ENCODE results near the gene ACAP3. TPM values are rescaled to one million over a fixed set of nuclear protein-coding genes. Genes with fewer than 3 reads are reported as not detected.
A peak's percentile ranks its signal among the peaks of the same experiment; 100 is the strongest.

ACAP3 gene
- polyA plus RNA-seq, 3 donors = 22.4 to 39.1 (median 38.3) TPM

DNA sequence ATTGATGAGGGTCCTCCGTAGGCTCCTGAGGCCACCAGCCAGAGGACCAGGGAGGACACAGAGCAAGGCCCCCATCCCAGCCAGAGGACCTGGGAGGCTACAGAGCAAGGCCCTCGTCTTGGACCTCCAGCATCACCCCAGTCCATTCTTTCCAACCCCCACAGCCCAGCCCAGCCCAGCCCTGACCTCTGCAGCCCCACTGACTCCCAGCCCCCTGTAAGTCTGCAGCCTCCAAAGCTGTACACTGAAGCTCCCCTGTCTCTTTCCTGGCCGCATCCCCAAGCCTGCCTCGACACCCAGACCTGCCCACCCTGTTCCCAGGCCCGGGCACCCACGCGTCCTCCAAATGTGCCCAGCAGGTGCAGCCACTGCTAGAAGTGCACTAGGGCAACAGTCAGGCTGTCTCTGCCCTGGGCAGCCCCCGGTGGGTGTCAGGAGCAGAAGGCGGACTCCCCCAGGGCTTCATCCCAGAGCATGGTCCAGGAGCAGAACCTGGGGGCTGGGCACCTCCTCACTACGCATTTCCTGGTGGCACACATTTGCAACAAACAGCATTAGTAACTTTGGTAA lies 39.4 kb upstream of the ACAP3 start:
- no peak for DNase-seq (ENCODE audit: extremely low read depth in 1 of 11, low read depth in 9 of 11, low spot score in 4 of 11)

DNA sequence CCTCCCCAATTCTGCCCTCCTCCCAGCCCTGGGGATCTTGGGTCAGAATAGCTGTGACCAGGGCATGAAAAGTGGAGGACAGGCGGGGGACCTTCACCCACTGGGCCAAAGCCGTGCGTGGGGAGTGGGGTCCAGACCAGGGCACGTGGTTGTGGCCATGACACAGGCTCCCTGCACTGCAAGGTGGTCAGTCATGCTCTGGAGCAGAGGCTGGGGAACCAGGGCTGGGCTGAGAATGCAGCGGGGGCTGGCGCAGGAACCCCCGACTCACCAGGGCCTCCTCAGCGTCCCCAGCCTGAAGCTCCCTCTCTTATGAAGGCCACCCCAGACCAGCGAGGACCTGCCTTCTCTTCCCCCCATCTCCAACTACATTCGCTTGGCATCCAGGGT lies 38.8 kb upstream of the ACAP3 start:
- DNase-seq (ENCODE audit: extremely low read depth in 1 of 11, low read depth in 9 of 11, low spot score in 4 of 11) = no peak

DNA sequence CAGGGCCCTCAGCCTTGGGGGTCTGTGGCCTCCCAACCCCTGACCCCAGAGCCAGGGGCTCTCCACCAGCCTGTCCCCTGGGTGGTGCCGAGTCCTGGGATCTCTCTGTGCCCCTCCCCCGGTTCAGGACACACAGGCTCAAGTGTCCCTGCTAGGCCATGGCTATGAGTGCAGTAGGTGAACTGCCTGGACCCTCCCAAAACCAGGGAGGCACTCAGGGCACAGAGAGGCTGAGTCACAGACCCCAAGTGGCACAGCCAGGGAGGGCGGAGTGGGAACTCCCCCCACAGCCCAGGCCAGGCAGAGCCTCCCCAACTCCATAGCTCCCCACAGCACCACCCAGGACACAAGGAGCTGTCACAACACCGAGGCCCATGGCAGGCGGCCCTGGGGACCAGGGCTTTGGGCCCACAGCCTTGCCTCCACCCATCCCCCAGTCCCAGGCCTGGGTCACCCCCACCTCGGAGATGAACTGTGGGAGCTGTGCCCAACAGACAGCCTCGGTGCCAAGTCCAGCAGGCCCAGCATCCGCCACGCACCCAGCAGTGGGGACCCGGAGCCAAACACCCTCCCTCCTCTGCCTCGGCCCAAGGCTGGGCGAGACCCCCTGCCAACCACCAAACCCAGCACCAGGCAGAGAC lies 38.2 kb upstream of the ACAP3 start:
- no peak for DNase-seq (ENCODE audit: extremely low read depth in 1 of 11, low read depth in 9 of 11, low spot score in 4 of 11)

DNA sequence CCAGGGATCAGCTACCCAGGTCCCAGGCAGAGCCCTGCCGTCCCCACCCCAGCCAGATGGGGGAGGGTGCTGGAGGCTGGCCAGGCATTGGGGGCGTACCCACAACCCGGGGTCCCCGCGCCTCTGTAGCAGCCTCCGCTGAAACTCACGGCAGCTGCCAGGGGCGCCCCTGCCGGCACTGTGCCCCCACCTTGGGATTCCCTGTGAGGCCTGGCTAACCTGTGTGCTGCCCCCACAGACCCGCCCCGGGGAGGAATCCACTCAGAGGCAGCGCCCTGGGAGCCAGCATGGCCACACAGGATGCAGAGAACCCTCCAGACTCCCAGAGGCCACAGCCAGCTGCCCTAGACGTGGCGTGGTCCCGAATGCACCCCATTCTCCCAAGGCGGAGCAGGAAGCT lies 37.7 kb upstream of the ACAP3 start:
- no peak for DNase-seq (ENCODE audit: extremely low read depth in 1 of 11, low read depth in 9 of 11, low spot score in 4 of 11)

DNA sequence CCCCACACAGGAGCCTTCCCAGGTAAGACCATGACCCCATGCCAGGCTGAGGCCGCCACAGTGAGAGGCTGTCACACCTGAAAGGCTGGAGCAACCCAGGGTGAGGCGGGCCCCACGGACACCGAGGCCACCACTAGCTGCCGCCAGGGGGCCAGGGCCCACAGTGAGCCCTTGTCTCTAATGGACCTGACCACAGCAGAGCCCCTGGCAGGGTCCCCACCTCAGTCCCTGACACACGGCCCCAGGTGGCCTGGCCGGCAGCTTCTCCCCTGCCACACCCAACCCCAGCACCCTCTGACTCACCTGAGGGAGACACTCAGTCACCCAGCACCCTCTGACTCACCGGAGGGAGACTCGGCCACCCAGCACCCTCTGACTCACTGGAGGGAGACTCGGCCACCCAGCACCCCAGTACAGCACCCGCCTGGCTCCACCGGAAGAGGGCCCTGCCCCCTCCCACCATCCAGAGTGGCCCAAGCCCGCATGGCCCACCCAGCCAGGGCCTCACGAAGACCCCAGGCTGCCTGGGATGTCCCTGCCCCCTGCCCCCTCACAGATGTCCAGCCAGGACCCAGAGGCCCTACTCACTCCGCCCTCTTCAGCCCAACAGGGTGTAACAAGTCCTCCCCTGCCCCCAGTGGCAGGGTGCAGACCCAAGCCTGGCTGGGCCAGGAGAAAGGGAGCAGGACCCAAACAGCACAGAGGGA lies 37.1 kb upstream of the ACAP3 start:
- no peak for DNase-seq (ENCODE audit: extremely low read depth in 1 of 11, low read depth in 9 of 11, low spot score in 4 of 11)

DNA sequence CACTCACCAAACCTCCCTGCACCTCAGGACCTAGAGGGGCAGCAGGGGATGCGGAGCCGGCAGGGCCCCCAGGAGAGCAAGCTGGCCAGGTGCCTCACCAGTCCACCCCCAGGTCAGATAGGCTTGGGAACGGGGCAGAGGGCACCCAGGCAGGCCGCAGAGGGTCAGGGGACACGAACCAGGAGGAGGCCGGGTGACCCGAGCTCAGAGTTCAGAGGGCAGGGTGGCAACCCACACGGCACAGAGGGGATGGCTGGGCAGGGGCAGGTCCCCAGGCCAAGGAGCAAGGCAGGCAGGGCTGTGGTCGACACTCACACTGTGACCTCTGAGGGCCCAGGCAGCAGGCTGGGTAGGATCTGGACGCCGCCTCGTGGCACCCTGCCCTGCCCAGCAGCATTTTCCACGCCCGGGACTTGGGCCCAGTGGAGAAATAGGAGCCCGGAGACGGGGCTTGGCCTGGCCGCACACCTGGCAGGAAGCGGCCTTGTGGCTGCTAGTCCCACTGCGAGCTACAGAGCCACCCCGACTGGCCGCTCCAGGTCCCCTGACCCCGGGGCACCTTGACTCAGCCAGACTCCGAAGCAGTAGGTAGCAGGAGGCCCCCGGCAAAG lies 36.2 kb upstream of the ACAP3 start:
- DNase-seq (ENCODE audit: extremely low read depth in 1 of 11, low read depth in 9 of 11, low spot score in 4 of 11) = no peak

DNA sequence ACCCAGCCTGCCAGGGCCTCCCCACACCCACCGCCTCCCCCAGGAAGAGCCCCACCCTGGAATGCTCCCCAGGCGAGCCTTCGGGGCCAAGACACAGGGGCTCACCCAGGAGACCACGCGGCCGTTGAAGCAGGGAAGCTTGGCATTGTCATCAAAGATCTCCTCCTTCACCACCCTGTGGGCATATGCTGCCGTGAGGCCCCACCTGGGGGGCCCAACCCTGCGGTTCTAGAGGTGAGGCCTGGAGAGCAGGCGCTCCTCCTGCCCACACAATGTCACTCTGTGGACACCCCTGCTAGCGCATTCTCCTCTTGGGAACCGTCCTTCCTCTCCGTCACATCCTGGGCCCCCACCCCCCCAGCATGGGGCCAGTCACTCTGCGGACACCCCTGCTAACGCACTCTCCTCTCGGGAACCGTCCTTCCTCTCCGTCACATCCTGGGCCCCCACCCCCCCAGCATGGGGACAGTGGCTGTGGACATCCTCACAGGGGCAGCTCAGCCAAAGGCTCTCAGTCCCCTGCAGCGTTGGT lies 34.9 kb upstream of the ACAP3 start:
- DNase-seq (ENCODE audit: extremely low read depth in 1 of 11, low read depth in 9 of 11, low spot score in 4 of 11) = no peak

DNA sequence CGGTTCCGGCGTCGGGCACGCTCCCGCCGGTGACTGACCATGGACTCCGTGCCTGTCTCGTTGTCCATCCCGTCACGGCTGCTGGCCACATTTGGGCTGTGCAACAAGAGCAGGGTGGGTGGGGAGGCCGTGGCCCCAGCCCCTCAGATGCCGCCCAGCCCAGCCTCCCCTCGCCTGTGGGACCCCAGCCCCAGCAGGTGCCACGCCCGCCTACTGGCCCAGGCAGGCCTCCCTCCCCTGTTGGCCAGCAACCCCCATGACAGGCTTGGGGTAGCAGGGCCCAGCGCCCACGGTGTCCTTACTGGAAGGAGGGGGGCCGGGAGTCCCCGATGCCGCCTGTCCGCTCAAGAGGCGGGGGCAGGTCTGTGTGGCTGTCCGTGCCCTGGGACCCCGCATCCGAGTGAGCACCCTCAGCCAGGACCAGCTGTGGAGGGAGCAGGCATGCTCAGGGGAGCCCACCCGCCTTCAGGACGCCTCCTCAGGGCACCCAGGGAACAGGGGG lies 34.4 kb upstream of the ACAP3 start:
- DNase-seq (ENCODE audit: extremely low read depth in 1 of 11, low read depth in 9 of 11, low spot score in 4 of 11) = no peak

DNA sequence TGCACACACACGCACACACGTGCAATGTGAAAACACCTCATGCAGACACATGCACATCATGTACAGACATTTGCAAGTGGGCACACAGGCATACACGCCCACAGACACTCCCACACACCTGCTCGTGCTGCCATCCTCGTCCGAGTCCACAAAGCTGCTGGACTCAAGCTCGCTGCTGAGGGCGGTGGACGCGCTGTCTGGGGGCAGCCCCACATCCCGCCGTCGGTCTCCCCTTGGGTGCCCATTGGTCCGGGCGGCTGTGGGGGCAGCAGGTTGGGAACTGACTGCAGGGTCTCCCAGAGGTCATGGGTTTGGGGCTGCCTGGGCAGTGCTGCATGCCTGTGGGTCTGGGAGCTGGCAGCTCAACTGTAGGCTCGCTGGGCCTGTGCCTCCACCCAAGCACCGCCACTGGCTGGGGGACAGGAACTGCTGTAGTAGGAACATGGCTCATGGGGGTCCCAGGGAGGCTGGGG lies 33.9 kb upstream of the ACAP3 start:
- no peak for DNase-seq (ENCODE audit: extremely low read depth in 1 of 11, low read depth in 9 of 11, low spot score in 4 of 11)

DNA sequence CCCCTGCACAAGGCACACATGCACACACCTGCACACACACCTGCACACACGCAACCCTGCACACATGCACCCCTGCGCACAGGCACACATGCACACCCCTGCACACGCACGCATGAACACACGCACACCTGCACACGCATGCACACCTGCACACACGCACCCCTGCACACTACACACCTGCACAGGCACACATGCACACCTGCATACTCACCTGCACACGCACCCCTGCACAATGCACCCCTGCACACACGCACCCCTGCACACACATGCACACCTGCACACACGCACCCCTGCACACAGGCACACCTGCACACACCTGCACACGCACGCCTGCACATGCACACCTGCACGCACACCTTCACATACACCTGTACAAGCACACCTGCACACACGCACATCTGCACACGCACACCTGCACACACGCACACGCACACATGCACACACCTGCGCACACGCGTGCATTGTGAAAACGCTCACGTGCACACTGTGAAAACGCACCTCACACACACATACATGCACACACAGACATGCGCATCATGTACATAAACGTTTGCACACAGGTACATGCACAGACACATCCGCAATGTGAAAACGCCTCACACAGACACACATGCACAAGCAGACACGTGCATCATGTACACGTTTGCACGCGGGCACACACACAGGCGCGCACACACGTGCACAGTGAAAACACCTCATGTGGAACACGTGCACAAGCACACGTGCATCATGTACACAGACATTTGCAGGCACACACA lies 33.2 kb upstream of the ACAP3 start:
- no peak for DNase-seq (ENCODE audit: extremely low read depth in 1 of 11, low read depth in 9 of 11, low spot score in 4 of 11)

DNA sequence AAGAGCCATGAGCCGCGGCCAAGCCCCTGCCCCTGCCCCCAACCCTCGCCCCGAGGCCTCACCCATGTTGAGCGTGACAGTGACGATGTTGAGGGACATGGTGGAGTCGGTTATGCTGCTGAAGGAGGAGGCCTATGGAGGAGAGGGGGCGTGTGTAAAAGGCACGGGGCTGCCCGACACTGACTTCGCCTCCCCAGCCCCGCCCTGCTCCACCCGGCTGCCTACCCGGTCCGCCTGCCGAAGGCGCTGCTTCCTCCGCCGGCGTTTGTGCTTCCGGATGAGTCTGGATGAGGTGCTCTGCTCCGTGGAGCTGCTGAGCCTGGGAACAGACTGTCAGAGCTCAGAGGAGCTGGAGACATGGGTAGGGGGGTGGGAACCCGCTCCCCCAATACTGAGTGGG lies 32.5 kb upstream of the ACAP3 start:
- DNase-seq (ENCODE audit: extremely low read depth in 1 of 11, low read depth in 9 of 11, low spot score in 4 of 11) = no peak

DNA sequence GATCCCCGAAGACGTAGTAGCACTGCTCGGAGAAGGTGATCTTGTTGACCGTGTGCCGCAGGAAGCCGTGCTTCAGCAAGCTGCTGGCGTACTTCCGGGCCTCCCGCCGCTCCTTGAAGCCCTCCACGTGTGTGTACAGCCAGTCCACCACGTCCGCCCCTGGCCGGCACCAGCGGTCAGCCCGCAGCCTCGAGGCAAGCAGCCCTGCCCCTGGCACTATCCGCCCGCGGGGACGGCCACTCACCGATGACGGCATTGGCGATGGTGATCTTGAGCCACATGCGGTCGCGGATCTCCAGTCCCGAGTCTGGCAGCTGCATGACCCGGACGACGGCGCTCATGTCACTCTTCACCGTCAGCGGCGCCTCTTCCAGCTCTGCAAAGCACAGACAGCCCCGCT lies 30.5 kb upstream of the ACAP3 start:
- no peak for DNase-seq (ENCODE audit: extremely low read depth in 1 of 11, low read depth in 9 of 11, low spot score in 4 of 11)

DNA sequence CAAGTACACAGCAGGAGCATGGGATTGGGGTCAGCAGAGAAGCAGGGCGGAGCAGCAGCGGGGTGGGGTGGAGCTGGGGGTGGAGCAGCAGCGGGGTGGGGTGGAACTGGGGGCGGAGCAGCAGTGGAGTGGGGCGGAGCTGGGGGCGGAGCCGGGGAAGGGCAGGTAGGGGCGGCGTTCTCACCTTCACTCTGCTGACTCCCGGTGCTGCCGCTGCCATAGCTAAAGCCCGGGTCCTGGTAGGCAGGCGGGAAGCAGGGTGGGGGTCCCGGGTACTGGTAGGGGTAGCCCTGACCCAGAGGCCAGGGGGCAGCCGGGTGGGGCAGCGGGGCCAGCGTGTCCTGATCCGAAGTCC lies 30.0 kb upstream of the ACAP3 start:
- no peak for DNase-seq (ENCODE audit: extremely low read depth in 1 of 11, low read depth in 9 of 11, low spot score in 4 of 11)

DNA sequence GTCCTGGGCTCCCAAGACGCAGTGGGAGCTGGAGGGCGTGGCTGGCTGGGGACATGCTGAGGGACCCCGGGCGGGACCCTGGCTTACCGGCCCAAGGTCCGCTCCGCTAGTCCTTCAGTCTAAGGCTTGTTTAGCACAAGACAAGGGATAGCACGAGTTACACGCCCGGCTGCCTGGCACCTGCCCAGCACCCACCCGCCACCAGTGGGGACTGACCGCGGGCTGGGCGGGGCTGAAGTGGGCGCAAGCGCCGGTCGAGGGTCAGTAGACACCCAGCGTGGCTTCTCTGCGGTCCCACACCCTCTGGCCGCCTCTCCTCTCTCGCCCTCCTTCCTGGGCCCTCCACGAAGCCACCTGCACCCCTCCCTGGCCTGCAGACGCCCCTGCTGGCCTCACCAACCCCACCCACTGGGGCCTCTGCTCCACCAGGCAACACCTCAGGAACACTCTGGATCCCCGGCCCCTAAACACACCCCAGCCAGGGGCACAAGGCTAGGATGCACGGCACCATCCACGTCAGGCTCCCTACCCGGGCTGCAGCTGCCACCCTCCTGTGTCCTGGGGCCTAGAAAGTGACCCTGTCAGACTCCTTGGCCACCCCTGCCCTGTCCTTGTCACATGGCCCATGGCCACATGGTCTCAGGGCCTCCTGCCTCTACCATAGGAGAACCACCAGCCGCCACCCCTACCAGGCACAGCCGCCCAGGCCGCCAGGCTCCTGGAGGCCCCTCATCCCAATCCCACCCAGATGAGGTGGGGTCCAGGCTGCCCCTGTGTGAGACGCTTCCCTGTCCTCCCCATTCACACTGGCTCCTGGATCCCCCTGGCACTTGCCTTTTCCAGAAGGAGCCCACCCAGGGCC lies 29.4 kb upstream of the ACAP3 start:
- DNase-seq (ENCODE audit: extremely low read depth in 1 of 11, low read depth in 9 of 11, low spot score in 4 of 11) = no peak

DNA sequence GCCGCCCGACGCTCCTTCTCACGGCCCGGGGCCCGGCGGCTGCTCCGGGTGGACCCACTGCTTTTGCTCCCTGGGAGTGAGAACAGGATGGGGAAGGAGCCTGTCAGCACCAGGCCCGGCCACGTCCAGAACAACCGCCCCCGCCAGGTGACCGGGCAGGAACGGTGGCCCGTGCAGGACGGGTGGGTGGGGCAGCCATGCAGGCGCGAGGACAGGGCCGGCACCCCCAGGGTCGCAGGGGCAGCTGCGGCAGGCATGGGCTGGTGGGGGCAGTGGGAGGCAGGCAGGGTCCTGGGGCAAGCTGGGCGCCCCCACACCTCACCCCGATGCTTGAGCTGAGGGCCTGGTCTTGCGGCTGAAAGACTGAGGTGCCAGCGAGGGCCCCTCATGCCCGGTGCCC lies 28.7 kb upstream of the ACAP3 start:
- no peak for DNase-seq (ENCODE audit: extremely low read depth in 1 of 11, low read depth in 9 of 11, low spot score in 4 of 11)

DNA sequence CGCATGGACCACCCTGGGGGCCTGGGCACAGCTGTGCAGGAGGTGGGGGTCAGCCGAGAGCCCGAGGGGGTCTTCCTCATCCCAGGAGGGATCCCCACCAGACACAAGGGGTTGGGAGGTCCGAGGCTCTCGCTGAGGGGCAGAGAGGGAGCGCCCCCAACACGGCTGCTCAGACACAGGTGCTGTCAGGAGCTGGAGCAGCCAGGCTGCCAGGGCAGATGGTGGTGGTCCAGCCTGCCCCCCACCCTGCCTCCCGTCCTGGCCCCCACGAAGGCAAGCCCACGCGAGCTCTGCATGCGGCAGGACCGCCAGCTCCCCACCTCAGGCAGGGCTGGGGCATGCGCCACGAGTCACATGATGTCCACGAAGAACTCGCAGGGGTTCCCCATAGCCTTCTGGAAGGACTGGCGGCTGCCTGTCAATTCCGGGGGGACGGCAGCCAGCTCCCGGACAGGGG lies 28.1 kb upstream of the ACAP3 start:
- DNase-seq (ENCODE audit: extremely low read depth in 1 of 11, low read depth in 9 of 11, low spot score in 4 of 11) = no peak

DNA sequence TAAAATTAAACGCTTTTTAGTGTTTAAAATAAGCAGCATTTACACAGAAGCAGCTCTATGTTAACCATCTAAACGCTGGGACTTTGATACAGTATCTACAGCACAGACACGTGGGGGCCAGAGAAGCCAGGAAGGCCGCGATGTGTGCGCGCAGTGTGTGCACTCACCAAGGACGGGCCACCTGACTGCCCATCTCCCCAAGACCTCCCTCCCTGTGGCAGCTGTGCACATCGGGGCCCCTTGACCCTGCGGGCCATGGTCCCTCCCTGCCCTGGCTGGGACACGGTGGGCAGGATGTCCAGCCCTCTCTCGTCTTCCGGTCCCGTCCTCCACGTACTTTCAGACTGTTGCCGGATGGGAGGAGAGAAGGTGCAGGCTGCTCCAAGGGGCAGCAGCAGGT lies 27.6 kb upstream of the ACAP3 start:
- no peak for DNase-seq (ENCODE audit: extremely low read depth in 1 of 11, low read depth in 9 of 11, low spot score in 4 of 11)

DNA sequence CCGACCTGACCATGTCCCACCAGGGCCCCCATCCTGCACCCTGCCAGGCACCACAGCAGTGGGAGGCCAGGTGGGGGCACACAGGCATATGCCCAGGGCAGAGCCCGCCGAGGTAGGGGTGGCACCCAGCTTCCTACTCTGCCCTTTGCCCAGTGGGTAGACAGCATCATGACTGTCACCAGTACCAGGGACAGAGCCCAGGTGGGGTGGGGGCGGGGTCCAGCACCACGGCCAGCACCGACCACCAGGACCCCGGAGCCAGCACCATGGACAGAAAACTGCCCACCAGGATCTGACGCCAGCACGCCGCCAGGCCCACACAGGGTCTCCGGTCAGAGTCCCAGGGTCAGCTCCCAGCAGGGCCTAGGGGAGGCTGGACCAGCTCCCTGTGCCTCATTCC lies 27.1 kb upstream of the ACAP3 start:
- peak in 2 of 11 donors; percentile 34 to 49 for DNase-seq (ENCODE audit: extremely low read depth in 1 of 11, low read depth in 9 of 11, low spot score in 4 of 11)
